SK-N-DZ (cell line): ENCODE results near the gene ERVFRD-1.

ENCODE experiments used
- small RNA-seq, 2 experiments: library from RNA; depleted of rRNA; stranded (forward); fragments of <200 nt; gene quantifications; one replicate each; pipeline ENCODE3, GENCODE V24; 2014

The ERVFRD-1 gene

Small RNA genes lying within 50 kb of the gene (small RNA-seq; reads per million reads assigned to genes)
- gene AL136139.1, result 0 reads per million in 2 experiments
